Medulla oblongata (tissue), 1 donor: ENCODE measurements around the gene SLC9A9.

Source experiments
- DNase-seq: peaks from one replicate; pipeline ENCODE4 v3.0.0-alpha.2; 2015; ENCODE audit errors: extremely low spot score

Gene SLC9A9

DNA sequence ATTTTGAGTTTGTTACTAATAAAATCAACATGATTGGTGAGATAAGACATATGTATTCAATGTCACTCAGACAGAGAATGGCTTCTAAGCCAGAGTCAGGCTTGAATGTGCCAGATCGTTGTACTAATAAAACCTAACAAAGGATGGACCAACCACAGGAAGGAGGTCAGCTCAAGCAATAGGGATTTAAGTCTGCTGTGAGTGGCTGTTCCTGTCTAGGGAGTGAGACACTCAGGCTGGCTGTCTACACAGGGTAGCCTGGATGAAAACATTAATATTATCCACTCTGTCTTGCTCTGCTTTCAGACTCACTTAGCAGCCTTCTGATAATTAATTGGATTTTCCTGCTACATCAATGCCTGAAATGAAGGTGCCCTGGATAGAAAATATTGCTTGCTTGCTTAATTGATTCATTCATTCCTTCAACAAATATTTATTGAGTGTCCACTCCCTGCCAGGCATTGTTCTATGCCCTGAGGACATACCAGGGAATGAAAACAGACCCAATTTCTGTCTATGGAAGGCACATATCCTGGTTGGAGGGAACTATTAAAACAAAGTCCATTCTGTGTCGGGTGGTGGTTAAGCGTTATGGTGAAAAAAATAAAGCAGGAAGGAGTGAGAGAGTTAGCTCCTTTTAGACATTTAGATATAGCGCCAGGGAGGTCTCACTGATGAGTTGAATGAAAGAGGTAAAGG is 489.3 kb downstream of the SLC9A9 start:
- DNase-seq: no peak

- DNase-seq: no peak
Observed at GRCh38 chr3:143358155-143358792, 490.0 kb downstream of the SLC9A9 start.

DNA sequence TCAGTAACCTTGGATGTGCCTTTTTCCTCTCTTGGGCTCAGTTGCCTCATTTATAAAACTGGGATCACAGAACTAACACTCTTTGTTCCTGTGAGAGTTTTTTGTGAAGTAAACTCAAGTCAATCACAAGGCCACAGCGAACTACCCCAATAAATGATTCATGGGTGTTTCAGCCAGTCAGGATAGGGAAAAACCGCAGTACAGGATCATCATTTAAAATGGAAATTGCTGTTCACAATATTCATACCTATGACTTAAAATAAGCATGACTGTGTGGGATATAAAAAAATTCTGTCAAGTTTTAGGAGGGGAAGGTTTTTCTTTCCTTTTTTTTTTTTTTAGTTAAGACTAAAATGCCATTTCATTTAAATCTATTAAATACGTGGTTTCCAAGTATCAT is 490.6 kb downstream of the SLC9A9 start:
- no peak for DNase-seq

GRCh38 chr3:143356839-143357238 is 491.4 kb downstream of the SLC9A9 start:
- no peak for DNase-seq

GRCh38 chr3:143354342-143354741 is 493.9 kb downstream of the SLC9A9 start:
- DNase-seq: no peak

DNA sequence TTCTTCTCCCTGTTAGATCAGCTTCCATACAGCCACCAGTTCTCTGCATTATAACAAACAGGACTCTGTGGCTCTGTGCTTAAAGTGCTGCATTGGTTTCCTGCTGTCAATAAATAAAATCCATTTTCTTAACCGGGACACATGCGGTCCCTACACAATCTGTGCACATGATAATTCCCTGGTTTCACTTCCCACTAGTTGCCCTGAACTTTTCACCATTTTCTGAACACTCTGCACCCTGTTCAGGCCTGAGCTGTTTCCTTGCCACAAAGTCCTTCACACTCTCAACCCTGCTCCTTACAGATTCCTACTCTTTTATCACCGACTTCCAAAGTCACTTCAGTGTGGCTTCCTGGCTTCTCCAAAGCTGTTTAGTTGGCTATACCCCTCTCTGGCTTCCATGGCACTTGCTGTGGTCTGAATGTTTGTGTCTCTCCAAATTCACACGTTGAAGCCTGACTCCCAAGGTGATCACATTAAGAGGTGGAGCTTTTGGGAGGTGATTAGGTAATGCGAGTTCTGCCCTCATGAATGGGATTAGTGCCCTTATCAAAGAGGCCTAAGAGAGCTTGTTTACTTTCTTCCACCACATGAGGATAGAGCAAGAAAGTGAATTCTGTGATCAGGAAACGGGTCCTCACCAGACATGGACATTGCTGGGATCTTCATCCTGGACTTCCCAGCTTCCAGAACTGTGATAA is 495.3 kb downstream of the SLC9A9 start:
- DNase-seq: peak; percentile 60

GRCh38 chr3:143351895-143352608 is 496.2 kb downstream of the SLC9A9 start:
- no peak for DNase-seq

GRCh38 chr3:143351354-143351753 is 496.9 kb downstream of the SLC9A9 start:
- no peak for DNase-seq

GRCh38 chr3:143349455-143349854 is 498.8 kb downstream of the SLC9A9 start:
- DNase-seq: no peak

GRCh38 chr3:143348486-143349327 is 499.6 kb downstream of the SLC9A9 start:
- no peak for DNase-seq

DNA sequence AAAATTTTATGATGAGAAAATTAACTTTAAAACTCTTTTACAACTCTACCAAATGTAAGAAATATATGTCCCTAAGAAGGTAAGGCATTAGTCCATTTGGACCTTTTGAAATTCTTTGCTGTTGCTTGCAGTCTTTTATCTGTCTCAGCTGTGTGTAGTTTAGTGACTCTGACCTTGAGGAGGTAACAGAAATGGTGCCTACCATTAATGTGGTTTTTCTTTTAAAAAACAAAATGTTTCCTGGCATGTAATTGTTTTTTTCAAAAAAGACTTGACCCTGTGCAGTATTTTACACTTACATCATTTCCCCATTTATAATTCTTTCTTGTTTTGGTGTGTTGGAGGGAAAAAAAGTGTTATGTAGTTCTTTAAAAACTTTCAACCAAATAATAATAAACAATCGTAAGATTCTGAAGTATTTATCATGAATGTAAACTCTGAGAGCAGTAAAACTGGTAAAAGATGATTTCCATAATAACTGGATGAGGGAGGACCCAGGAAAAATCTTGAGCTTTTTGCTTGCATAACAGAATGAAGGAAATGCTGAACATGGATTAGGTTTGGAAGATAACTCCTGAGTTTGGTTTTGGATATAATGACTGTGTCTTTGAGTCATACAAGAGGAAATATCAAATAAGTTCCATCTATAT is 503.6 kb downstream of the SLC9A9 start:
- no peak for DNase-seq

- DNase-seq: peak; percentile 51
Observed at GRCh38 chr3:143343944-143344343, 504.3 kb downstream of the SLC9A9 start.

- DNase-seq: no peak
Observed at GRCh38 chr3:143343031-143343430, 505.2 kb downstream of the SLC9A9 start.

GRCh38 chr3:143339451-143339850 is 508.8 kb downstream of the SLC9A9 start:
- DNase-seq: no peak

DNA sequence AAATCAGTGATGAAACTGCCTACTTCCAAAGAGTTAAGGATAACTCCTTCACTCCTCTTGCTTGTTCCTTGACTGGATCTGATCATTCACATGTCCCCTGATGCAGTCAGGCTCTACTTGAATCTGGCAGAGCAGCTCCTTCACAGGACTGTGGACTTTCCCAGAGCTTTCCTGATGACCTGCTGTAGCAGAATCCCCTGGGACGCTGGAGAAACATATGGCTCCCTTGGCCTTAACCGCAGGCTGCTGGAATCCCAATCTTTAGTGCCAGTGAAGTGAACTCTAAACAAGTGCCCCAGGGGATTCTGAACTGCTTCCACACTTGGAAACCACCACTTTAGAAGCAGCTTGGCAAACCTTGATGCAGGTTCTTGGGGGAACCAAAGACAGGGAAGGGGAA is 510.9 kb downstream of the SLC9A9 start:
- DNase-seq: no peak

DNA sequence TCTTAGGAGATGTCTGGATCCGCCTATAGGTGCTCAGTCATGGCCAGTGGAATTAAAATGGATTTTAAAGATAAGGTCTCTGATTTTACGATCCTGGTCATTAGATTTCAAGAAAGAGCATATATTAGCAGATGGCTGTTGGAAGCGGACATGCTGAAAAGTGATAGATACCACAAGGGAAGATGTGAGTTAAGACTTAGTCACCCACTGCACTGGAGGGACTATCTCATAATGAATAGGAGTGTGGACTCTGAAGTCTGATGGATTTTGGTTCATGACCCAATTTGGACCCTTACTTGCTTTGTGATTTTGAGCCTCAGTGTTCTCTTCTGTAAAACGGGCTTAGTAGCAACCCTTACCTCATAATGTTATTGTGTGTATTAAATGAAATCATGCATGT is 514.0 kb downstream of the SLC9A9 start:
- no peak for DNase-seq

GRCh38 chr3:143333367-143333766 is 514.9 kb downstream of the SLC9A9 start:
- no peak for DNase-seq

DNA sequence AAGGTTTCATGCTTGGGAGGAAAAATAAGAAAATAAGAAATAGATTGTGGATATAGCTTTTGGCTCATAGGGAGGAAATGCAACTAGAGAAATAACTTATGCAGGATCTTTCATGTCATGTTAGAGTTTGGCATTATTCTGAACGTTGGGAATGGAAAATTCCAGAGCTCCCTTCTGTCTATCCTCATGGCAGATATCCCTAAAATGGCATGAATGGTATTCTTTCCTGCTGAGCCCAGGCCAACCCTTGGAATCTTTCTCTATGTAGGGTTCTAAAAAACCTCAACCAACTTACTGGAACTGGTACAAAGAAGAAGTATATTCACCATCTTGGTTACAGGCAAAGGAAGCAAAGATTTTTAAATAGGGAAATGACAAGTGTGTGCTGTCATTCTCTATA is 516.2 kb downstream of the SLC9A9 start:
- no peak for DNase-seq

- peak; percentile 38 for DNase-seq
Observed at GRCh38 chr3:143331350-143331749, 516.9 kb downstream of the SLC9A9 start.

DNA sequence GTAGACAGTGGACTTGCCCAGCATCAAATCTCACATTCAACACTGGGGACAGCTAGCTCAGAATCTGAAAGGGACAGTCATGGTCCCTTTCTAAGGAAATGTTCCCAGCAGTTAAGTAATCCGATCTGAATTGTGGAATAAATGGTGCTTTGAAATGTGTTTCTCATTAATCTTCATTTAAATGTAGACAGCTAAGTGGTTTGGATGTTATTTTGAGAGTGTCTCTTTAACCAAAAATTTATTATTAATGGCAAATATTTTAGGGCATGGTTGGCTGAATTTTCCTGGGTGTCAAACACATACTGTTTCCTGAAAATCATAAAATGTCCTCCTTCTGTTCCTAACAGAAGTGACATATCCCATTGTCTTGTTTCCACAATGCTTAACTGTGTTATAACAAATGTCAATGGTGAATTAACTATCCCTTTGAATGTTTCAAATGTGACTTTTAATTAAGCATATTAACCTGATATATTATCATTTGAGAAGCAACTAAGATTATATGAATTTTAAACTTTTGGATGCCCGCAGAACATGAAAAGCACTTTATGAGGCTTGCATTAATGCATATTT is 517.9 kb downstream of the SLC9A9 start:
- peak; percentile 59 for DNase-seq
